ENCODE results near the gene TBC1D2B. TPM values are rescaled to one million over a fixed set of nuclear protein-coding genes. Genes with fewer than 3 reads are reported as not detected.

TBC1D2B gene
- total RNA-seq, 1 experiment from 2014 or later: 17.6 TPM

DNA sequence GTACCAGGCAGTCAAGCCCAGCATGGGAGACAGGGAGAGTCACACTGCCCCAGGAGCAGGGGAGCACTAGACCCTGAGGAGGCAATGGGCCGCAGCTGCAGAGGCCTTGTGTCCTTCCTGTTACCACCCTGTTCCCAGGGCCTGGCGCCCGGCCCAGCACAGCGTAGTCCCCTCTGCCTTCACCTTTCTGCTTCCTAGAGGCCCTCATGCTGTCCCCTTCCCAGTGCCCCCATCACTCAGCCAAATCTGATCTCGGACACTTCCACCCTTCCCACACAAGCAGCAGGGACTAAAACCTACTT lies 6.9 kb upstream of the TBC1D2B start:
- Histone ChIP-seq H4K8ac (replicated peaks; ENCODE audit: insufficient read length, low read depth, low read length) (no peak overlapping the region), H3K23me2 (ENCODE audit: insufficient read length, low read depth, low read length, poor library complexity, severe bottlenecking) (no peaks in the 10 kb centered on the region), H3K4me2 (ENCODE audit: insufficient read depth, insufficient read length, low read length) (no peak overlapping the region), H2BK15ac (ENCODE audit: low read depth, low read length) (no peak overlapping the region), H4K5ac (ENCODE audit: insufficient read length, low read depth, low read length) (no peak overlapping the region), H4K20me1 (ENCODE audit: control insufficient read depth, insufficient read depth, insufficient read length) (no peaks in the 10 kb centered on the region), H3K23ac (ENCODE audit: insufficient read length, low read depth, low read length) (no peak overlapping the region), H3K56ac (ENCODE audit: insufficient read length, low read depth, low read length) (no peak overlapping the region), H3K9ac (ENCODE audit: extremely low read depth, insufficient read length, low read length) (no peak overlapping the region), H3K27me3 (ENCODE audit: insufficient read depth, low read length) (no peaks in the 10 kb centered on the region), H3K14ac (ENCODE audit: insufficient read depth, low read length) (no peak overlapping the region), H2BK12ac (ENCODE audit: insufficient read length, low read depth, low read length) (no peak overlapping the region), H3K9me3 (ENCODE audit: control insufficient read depth, low read depth, low read length) (no peaks in the 10 kb centered on the region), H3T11ph (ENCODE audit: low read length) (no peak overlapping the region), H3K27ac (ENCODE audit: insufficient read length, low read depth, low read length) (no peak overlapping the region), H4K91ac (ENCODE audit: insufficient read length, low read depth, low read length) (no peak overlapping the region), H3K4ac (ENCODE audit: low read depth, low read length) (no peak overlapping the region), H2AFZ (ENCODE audit: low read length) (no peak overlapping the region), H2BK120ac (ENCODE audit: low read depth, low read length, poor library complexity, severe bottlenecking) (no peak overlapping the region), H3K18ac (ENCODE audit: insufficient read length, low read depth, low read length) (no peak overlapping the region), H3K4me1 (ENCODE audit: insufficient read depth, low read length) (no peaks in the 10 kb centered on the region), H2BK5ac (ENCODE audit: insufficient read length, low read length) (no peak overlapping the region), H3K79me2 (ENCODE audit: insufficient read depth, low read length) (no peaks in the 10 kb centered on the region), H2AK5ac (ENCODE audit: insufficient read length, low read length) (no peak overlapping the region), H3K79me1 (ENCODE audit: insufficient read depth, low read depth, low read length, poor library complexity, severe bottlenecking) (no peaks in the 10 kb centered on the region), H2BK20ac (ENCODE audit: low read depth, low read length, poor library complexity, severe bottlenecking) (no peak overlapping the region)
- Mint-ChIP-seq H3K36me3 (ENCODE audit: insufficient read depth in 1 of 3, low read depth in 3 of 3) (no peaks in the 10 kb centered on the region), H3K27ac (no peak overlapping the region; a peak in 1 of 7 replicates), H3K27me3 (ENCODE audit: low read depth) (peaks cover 5% of the 10 kb centered on the region), H3K9me3 (no peaks in the 10 kb centered on the region), H3K4me1 (peaks cover 9 to 11% of the 10 kb centered on the region in 2 experiments), H3K4me3 (no peak overlapping the region)
- no CpG with 5 or more reads among the region's 5 CpGs for WGBS (ENCODE audit: extremely low coverage, insufficient read length, low lambda C conversion rate)
- DNase-seq: no peak
- no peak for TF ChIP-seq CTCF (conservative IDR thresholded peaks at IDR 0.05)

All from H9 (cell line).